Amniotic epithelial cell (primary cell): ENCODE data around the gene DHRS7B.
A peak's percentile ranks its signal among the peaks of the same experiment; 100 is the strongest.
"Not testable (repeated sequence)": the region's sequence is repeated elsewhere in the genome, so short reads cannot be mapped to it uniquely, and the experiment has no call there.

Experiments
- DNase-seq: peaks from one replicate; pipeline ENCODE4 v3.0.0-alpha.2; 2010; ENCODE audit warnings: low read depth

DHRS7B gene

DNA sequence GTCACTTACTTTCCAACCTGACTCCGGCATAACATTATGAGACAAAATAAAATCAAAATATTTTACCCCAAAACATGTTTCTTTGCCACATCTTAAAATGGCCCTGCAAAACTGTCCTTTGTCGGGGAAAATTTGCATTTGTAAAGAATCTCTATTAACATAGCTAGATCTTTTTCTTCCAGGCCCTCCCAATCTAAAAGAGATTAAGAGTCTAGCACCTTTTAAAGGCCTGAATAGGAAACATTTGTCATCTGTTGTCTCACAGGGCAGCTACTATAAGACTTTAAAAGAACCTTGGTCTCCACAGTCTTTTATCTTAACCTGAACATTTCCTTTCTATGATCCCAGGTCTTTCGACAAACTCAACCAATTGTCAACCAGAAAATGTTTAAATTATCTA is 18.1 kb upstream of the DHRS7B start:
- DNase-seq: no peak

DNA sequence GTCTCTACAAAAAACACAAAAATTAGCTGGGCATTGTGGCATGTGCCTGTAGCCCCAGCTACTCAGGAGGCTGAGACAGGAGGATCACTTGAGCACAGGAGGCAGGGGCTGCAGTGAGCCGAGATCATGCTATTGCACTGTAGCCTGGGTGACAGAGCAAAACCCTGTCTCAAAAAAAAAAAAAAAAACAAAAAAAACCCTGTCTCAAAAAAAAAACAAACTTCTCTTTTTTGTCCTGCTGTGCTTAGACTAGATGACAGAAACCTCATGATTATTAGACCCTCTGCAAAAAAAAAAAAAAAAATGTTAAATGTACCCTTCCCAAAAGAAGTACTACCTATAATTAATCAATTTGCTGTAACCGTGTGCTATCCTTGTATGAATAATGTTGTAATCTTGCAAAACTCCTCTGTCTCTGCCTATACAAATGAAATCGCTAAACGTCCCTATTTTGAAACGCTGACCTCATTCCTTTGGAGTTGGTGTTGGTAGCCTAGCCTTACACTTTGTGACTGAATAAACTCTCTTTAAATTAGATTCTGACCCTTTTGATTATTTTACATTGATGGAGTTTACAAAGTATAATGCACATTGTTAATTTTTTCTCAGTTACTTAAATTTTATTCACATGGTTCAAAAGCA is 13.6 kb upstream of the DHRS7B start:
- DNase-seq: no peak

DNA sequence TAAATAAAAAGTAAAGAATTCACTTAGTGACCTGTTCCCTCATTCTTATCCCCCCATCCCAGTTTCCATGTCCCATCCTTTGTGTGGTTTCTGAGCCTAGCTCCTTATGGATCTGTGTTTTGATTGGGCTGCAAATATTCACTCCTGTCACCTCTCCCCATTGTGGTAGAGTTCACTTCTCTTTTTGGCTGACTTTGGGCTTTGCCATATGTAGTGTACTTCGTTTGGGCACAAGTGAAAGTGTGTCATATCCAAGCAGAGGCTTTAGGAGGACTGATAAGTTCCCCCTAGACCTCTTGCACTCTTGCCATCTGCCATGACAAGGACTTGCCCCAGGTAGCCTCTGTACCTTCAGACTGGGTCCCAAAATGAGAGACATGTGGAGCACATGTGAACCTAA is 13.0 kb upstream of the DHRS7B start:
- DNase-seq: no peak

DNA sequence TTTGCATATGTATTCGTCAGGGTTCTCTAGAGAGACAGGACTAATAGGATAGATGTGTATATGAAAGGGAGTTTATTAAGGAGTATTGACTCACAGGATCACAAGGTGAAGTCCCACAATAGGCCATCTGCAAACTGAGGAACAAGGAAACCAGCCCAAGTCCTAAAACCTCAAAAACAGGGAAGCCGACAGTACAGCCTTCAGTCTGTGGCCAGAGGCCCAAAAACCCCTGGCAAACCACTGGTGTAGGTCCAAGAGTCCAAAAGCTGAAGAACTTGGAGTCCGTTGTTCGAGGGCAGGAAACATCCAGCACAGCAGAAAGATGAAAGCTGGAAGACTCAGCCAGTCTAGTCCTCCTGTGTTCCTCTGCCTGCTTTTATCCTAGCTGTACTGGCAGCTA is 12.0 kb upstream of the DHRS7B start:
- not testable (repeated sequence) for DNase-seq

DNA sequence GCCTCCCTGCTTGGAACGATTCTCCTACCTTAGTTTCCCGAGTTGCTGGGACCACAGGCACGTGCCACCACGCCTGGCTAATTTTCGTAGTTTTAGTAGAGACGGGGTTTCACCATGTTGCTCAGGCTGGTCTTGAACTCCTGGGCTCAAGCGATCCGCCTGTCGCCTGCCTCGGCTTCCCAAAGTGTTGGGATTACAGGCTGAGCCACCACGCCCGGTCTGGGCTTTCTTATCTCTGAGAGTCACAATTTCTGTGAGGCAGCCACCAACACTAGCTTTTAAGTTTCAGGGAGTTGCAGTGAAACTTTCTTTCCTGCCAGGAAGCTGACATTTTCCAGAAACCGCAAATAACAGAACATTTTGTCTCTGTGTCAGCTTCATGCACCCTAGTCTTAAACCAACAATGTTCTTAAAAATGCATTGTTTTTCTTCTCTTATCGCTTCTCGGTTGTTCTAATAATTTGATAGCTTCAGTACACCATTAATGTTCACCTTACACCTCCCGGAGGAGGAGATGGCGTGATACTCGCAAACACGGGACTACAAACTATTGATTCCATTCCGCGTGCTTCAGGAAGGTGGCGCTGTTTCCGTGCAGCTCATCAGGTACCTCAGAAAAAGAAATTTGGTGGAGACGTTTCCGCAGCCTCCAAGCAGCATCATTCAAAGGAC is 7.4 kb upstream of the DHRS7B start:
- peak; percentile 59 for DNase-seq

DNA sequence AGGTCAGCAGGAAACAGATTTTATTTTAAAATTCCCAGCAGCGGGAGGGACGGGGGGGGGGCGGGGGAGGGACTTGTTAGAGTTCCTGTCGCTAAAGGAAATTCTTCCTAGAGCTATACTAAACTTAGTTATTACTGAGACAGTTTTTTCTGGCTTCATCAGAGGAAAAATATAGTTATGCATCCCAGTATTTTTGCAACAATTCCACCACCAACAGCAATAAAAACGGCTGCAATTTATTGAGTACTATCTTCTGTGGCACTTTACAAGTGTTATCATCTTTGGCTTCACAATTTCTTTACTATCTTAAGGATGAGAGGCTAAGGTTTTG is 6.9 kb upstream of the DHRS7B start:
- DNase-seq: no peak

DNA sequence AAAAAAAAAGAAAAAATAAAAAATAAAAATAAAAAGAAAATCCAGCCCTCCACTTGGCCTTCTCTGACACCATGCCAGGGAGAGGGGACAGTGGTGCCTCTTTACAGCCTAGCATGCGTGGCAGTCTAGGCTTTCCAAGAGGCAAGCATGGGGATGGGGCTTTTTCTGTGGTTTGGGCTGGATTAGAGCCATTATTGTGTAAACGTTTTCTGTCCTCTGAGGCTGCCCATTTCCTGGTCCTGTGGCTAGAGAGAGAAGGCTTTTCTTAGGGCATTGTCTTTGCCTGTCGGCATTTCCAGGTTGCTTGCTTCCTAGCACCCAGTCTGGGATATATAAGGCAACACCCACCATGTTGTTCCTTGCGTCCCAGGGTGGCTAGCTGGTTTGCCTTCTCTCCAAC is 2.7 kb upstream of the DHRS7B start:
- DNase-seq: no peak

DNA sequence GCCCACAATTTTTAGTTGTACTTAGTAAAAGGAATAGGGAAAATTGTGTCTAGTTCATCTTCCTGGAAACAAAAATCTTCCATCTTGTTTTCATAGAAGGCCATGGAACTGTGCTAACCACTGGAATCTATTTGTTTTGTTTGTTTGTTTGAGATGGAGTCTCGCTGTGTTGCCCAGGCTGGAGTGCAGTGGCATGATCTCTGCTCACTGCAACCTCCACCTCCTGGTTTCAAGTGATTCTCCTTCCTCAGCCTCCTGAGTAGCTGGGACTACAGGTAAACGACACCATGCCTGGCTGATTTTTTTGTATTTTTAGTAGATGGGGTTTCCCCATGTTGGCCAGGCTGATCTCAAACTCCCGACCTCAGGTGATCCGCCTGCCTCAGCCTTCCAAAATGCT is 2.2 kb upstream of the DHRS7B start:
- not testable (repeated sequence) for DNase-seq

DNA sequence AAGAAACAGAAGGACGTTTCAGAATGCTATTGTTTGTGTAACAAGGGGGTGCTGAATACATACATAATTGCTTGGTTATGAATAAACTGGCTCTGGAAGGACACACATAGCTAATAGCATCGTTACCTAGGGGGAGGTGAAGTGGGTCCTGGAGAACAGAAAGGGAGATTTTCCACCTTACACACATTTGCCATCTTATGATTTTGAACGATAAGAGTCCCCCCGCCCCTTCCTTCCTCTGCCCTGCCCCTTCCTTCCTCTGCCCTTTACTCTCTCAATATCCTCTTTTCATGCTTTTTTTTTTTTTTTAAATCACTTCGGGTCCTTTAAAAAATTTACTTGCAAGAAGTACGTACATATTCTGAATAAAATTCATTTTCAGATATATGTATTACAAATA is 902 bp upstream of the DHRS7B start:
- no peak for DNase-seq

DNA sequence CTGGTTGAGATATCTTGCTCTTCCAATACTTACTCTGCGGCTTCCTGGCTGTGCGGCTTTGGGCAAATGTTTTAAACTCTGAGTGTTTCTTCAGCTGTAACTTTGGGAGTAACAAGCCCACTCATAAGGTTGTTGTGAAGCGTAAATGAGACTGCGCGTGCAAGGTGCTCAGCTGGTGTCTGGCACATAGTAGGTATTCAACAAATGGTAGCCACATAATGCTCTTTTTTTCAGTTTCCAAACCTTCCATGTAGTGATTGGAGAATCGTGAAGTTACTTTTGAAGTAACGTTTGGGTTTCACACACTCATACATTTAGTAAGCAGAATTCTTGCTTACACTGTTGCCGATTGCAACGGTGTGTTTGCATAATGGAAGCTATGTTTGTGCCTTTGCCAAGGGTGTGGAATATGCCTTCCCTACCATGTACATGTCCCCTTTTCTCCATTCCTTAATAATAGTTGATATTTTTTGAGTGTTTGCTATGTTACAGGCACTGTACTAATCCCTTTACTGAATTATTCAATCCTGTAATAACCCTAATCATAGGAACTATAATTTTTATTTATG is 829 bp downstream of the DHRS7B start:
- no peak for DNase-seq

DNA sequence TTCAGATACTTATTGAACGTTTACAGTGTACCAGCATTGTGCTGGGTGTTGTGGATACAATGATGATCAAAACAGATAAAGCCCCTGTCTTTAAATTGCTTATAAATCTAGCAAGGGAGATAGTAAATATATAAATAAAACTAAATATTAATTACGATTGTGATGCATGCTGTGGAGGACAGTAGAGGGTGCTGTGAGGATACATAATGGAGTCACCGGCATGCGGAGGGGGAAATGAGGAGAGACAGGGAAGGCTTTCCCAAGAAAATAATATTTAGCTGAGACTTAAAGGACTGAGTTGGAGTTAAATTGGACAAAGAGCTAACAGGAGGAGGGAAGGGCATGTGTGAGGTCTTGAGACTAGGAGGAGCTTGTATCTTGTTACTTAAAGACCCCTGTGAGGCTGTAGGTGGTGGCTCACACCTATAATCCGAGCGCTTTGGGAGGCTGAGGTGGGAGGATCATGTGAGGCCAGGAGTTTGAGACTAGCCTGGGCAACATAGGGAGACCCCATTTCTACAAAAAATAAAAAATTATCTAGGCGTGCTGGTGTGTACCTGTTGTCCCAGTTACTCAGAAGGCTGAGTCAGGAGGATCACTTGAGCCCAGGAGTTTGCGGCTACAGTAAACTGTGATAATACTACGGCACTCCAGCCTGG is 2.4 kb downstream of the DHRS7B start:
- peak; percentile 68 for DNase-seq

DNA sequence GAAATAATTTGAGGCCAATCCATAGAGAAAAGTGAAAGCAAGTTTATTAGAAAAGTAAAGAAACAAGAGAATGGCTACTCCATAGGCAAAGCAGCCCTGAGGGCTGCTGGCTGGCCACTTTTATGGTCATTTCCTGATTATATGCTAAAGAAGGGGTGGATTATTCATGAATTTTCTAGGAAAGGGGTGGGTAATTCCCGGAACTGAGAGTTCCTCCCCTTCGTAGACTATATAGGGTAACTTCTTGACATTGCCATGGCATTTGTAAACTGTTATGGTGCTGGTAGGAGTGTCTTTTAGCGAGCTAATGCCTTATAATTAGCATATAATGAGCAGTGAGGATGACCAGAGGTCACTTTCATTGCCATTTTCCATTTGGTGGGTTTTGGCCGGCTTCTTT is 4.4 kb downstream of the DHRS7B start:
- DNase-seq: no peak

DNA sequence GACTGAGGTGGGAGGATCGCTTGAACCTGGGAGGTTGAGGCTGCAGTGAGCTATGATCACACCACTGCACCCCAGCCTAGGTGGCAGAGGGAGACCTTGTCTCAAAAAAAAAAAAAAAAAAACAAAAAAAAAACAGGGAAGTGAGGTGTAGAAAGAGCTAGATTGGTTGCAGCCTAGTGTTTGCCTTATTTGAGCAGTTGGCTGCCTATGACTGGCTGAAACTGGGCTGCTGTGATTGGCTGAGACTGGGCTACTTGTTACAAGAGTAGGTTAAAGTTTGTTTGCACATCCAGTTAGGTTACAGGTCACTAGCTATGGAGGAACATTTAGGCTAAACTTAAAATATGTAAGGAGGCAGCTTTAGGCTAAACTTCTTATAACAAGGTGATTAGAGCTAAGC is 5.7 kb downstream of the DHRS7B start:
- DNase-seq: no peak

DNA sequence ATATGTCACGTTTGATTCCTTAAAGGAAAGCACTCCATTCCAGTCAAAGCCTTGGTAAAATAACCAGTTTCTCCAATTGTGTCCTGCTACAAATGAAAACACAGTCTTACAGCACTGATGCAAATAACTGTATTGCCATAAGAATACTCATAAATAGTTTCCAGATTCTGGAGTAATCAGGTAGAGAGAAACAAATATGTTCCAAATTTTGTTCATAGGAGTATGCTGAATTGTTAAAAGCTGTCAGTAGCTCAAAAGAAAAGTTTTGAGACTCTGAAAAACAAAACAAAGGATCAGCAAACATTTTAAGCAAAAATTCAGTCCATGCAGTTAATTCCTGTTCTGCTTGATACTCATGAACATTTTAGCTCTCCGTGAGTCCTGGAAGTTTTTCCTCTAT is 7.8 kb downstream of the DHRS7B start:
- DNase-seq: no peak

DNA sequence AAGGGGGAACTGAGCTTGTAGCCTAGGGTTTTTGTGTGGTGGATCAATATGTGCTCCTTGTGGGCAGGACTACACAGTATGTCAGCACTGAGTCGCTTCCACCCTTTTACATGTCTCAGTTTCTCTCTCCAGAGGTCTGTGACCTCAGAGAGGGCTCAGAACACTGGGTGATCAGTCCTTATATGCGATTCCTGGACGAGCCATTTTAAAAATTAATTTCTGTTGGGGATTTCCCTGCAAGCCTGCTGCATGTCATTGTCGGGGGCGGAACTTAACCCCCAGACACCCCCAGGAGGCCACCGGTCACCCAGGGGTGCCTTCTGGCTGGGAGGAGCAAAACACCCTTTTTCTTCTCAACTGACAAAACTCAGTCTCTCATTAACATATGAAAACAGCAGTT is 14.1 kb downstream of the DHRS7B start:
- DNase-seq: no peak

DNA sequence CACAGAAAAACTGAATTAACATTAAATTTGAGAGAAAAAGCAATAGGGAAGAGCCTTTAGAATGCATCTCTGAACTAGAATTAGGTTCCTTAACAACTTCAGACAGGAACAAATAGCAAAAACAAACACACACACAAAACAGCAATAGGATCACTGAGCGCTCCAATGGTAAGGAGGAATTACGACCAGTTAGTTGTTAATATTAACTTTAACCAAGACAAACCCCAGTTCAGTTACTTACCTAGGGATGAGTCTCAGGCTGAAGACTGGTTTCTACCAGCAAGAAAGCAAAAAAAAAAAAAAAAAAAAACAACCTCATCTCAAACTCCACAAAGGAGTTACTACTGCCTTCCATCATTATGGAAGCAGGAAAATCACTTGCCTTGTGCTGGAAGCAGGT is 14.6 kb downstream of the DHRS7B start:
- no peak for DNase-seq

DNA sequence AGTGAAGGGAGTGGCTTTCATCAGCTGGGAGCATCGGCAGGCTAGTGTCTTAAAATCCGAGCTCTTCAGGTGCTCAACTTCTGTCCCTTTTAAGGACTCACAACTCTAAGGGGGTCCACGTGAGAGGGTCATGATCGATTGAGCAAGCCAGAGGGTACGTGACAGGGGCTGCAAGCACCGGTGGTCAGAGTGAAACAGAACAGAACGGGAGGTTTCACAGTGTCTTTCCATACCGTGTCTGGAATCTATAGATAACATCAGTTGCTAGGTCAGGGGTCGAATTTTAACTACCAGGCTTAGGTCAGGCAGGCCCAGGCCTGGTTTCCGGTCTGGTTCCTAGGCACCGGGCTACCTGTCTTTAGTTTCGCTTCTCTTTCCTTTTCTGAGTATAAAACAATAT is 15.3 kb downstream of the DHRS7B start:
- not testable (repeated sequence) for DNase-seq

DNA sequence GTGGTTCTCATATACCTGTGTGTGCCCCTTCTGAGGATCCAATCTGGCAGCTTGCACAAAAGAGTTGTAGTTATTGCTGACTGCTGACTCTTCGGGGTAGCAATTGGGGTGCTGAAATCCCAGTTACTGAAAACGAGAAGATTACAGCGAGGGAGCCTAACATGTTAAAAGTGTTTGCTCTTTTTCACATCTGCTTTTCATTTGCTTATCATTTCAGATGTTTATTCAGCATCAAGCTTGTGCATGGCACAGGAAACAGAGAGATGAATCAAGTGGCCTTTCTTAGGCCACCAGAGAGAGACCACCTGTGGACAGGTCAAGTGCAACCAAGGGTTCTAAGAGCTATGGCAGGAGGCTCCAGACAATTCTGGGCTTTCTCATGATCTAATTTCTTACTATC is 16.9 kb downstream of the DHRS7B start:
- no peak for DNase-seq

DNA sequence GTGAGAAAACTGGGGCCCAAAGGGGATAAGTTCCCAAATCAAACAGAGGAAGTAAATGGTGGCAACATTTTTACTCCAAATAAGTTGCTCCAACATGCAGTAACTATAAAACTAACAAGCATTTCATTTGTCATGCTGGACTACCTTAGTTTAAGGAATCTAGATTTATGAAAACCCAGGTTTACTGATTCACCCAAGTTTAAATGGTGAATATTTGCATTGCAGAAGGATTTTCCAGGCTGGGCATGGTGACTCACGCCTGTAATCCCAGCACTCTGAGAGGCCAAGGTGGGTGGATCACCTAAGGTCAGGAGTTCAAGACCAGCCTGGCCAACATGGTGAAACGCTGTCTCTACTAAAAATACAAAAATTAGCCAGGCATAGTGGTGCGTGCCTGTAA is 17.5 kb downstream of the DHRS7B start:
- peak; percentile 15 for DNase-seq

DNA sequence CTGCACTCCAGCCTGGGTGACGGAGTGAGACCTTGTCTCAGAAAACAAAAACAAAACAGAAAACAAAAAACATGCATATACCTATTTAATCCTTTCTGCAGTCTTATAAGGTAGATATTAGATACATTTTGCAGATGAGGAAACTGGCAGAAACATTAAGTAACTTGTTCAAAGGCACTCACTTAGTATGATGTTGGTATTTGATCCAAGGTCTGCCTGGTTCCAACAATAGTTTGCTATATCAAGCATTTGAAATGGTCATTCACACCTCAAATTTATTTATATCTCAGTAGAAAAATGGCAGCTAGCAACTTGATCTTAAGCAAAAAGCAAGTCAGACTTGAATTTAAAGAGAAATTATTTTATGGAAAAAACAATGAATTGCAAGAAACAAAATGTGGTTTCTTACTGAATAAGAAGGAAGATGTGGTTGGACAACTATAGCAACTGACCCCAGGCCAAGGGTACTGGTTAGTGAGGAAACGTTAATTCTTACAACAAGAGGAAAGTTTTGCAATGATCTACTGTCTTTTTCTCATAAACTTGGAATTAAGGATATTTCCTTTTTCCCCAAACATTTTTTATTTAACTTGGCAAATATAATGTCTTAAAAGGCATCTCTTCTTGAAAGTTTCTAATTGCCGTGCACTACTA is 19.7 kb downstream of the DHRS7B start:
- DNase-seq: no peak

DNA sequence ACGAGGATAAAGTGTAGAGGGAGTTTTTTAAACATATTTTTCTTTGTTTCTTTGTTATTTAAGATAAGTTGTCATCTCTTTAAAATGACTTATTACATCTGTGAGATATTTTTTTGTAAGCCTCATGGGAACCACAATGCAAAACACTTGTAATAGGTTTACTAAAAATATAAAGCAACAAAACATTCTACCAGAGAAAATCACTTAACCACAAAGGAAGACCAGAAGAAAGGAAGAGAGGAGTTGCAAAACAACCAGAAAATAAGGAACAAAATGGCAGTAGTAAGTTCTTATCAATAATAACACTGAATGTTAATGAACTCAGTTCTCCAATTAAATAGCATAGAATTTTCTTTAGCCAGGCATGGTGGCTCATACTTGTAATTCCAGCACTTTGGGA is 22.9 kb downstream of the DHRS7B start:
- DNase-seq: peak; percentile 21

DNA sequence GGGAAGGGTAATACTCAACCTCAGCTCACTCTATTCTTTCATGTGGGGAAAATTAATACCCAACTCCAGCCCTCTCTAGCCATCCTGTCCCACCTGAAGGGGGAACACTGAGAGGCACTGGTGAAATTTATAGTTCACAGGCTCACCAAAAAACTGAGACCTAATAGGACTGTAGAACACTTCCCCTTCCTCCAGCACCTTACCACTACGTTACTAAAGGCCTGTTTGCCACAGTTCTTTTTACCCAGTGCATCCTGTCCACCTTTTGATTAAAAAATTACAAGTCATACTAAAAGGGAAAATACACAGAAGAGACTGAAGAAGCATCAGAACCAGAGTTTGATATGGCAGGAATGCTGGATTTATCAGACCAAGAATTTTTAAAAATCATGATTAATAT is 26.0 kb downstream of the DHRS7B start:
- DNase-seq: no peak
